HepG2 (cell line): Measurements from ENCODE around the gene STK40. TPM values are rescaled to one million over a fixed set of nuclear protein-coding genes. Genes with fewer than 3 reads are reported as not detected.

Experiments
- ATAC-seq: fragments of 200-7000 bp; cut with Tn5 transposase; 3 replicates; pipeline ENCODE4 v1.9.1; 2020; ENCODE audit warnings: mild to moderate bottlenecking, moderate library complexity
- BruUV-seq: library from RNA; stranded (reverse); fragments of 400-500 nt; replicated peaks from 2 replicates; lab custom pipeline; 2021; lab: Mats Ljungman, UMichigan
- CTCF ChIA-PET: fragments of 300-600 bp; formaldehyde crosslinking; extraction: SDS; loops from one replicate; lab custom pipeline; 2021; ENCODE audit warnings: low total read pairs, inconsistent platforms, low intra/inter-chr PET ratio; lab: Yijun Ruan, JAX
- POLR2A ChIA-PET: fragments of 350-600 bp; sonication (Branson Sonifier 250); formaldehyde crosslinking; loops from one replicate; lab custom pipeline; 2020; ENCODE audit warnings: antibody characterized with exemption, inconsistent platforms; lab: Yijun Ruan, JAX
- DNase-seq: peaks from one replicate; pipeline ENCODE4 v3.0.0-alpha.2; 2015; ENCODE audit warnings: low spot score
- FAIRE-seq: peaks from 3 replicates; lab custom pipeline; 2011; peaks lifted over from hg19 to GRCh38; lab: Jason Lieb, UNC
- H2AFZ ChIP-seq: one replicate; pipeline ENCODE4 v1.6.1; 2011; ENCODE audit warnings: low read length, inconsistent platforms
- H3K27ac ChIP-seq: fragments of 300-600 bp; 3 replicates; pipeline ENCODE4 v1.8.0; 2011; ENCODE audit warnings: mixed run types, mild to moderate bottlenecking, mixed read lengths, low read length, inconsistent platforms; ENCODE audit not compliant: insufficient read depth; ENCODE audit errors: extremely low read length
- H3K27me3 ChIP-seq, 2 experiments: fragments of 200-600 bp in 1 of 2; 2 replicates in 1 of 2; 3 replicates in 1 of 2; pipeline versions ENCODE4 v1.6.0 to v1.8.0; 2011; ENCODE audit warnings: low read length in 2 of 2, mild to moderate bottlenecking in 2 of 2, moderate library complexity in 2 of 2, inconsistent platforms in 1 of 2; ENCODE audit not compliant: insufficient read depth in 2 of 2, control insufficient read depth in 1 of 2
- H3K36me3 ChIP-seq, 2 experiments: fragments of 200-600 bp in 1 of 2; replicated peaks in 1 of 2; 2 replicates in 1 of 2; 3 replicates in 1 of 2; pipeline versions ENCODE4 v1.5.1 to v1.8.0; 2011; ENCODE audit warnings: low read length in 2 of 2, inconsistent platforms in 1 of 2; ENCODE audit not compliant: insufficient read depth in 2 of 2, control insufficient read depth in 1 of 2
- H3K4me1 ChIP-seq: 2 replicates; pipeline ENCODE4 v1.5.1; 2012; ENCODE audit warnings: low read length, inconsistent platforms; ENCODE audit not compliant: insufficient read depth
- H3K4me2 ChIP-seq: 2 replicates; pipeline ENCODE4 v1.6.0; 2011; ENCODE audit warnings: low read depth, low read length, inconsistent platforms
- H3K4me3 ChIP-seq, 3 experiments: fragments of 200-600 bp in 1 of 3; sonication (generic), shearing (Covaris generic) in 1 of 3; replicated peaks in 1 of 3; 2 replicates each; pipeline ENCODE4 v1.5.1; 2011 to 2016; ENCODE audit warnings: low read length in 3 of 3, inconsistent platforms in 2 of 3, low read depth in 2 of 3, mild to moderate bottlenecking in 2 of 3, control low read depth in 1 of 3, mixed read lengths in 1 of 3; ENCODE audit not compliant: insufficient read depth in 1 of 3
- H3K79me2 ChIP-seq: one replicate; pipeline ENCODE4 v1.6.1; 2011; ENCODE audit warnings: low read length, inconsistent platforms; ENCODE audit not compliant: insufficient read depth
- H3K9ac ChIP-seq: 2 replicates; pipeline ENCODE4 v1.6.0; 2011; ENCODE audit warnings: mild to moderate bottlenecking, low read depth, low read length, inconsistent platforms; ENCODE audit not compliant: insufficient read depth
- H3K9me3 ChIP-seq: 2 replicates; pipeline ENCODE4 v1.5.1; 2012; ENCODE audit warnings: mild to moderate bottlenecking, low read length
- H4K20me1 ChIP-seq: 2 replicates; pipeline ENCODE4 v1.6.0; 2011; ENCODE audit warnings: inconsistent platforms, mild to moderate bottlenecking, low read length, moderate library complexity; ENCODE audit not compliant: insufficient read depth
- CEBPG ChIP-seq: IDR thresholded peaks from 2 replicates; pipeline ENCODE4 v1.6.1; 2016
- DBP ChIP-seq: sonication (generic); formaldehyde crosslinking; IDR thresholded peaks from 2 replicates; pipeline ENCODE4 v1.4.0; 2020; ENCODE audit warnings: missing genetic modification reagents; ENCODE audit errors: not compliant biosample characterization
- ELF3 ChIP-seq: IDR thresholded peaks from 2 replicates; pipeline ENCODE4 v1.6.1; 2016; ENCODE audit warnings: missing genetic modification reagents, missing compliant biosample characterization
- IKZF5 ChIP-seq: IDR thresholded peaks from 2 replicates; pipeline ENCODE4 v1.6.1; 2018; ENCODE audit warnings: missing genetic modification reagents, mild to moderate bottlenecking, missing compliant biosample characterization
- KDM2A ChIP-seq: sonication (generic); formaldehyde crosslinking; IDR thresholded peaks from 2 replicates; pipeline ENCODE4 v1.4.0; 2020; ENCODE audit warnings: low read depth, missing genetic modification reagents, borderline replicate concordance
- KDM5B ChIP-seq: sonication (generic); formaldehyde crosslinking; IDR thresholded peaks from 2 replicates; pipeline ENCODE4 v1.4.0; 2020; ENCODE audit warnings: missing genetic modification reagents, mild to moderate bottlenecking, borderline replicate concordance
- MAZ ChIP-seq, 2 experiments: sonication (generic) in 1 of 2; formaldehyde crosslinking in 1 of 2; IDR thresholded peaks; 2 replicates each; pipeline versions ENCODE4 v1.5.0 to v1.6.1; 2012 to 2020; ENCODE audit warnings: low read depth in 2 of 2, mild to moderate bottlenecking in 2 of 2, borderline replicate concordance in 1 of 2, improper control_type of control experiment in 1 of 2, low read length in 1 of 2, missing genetic modification reagents in 1 of 2, moderate library complexity in 1 of 2
- XRCC5 ChIP-seq: fragments of 200-400 bp; formaldehyde crosslinking; optimal IDR thresholded peaks from 2 replicates; pipeline ENCODE3; 2017; ENCODE audit warnings: mild to moderate bottlenecking, low read length
- ZNF501 ChIP-seq: sonication (generic); formaldehyde crosslinking; IDR thresholded peaks from 2 replicates; pipeline ENCODE4 v1.5.1; 2020; ENCODE audit warnings: mild to moderate bottlenecking, moderate library complexity, missing genetic modification reagents
- ZNF614 ChIP-seq: IDR thresholded peaks from 2 replicates; pipeline ENCODE4 v1.6.1; 2018; ENCODE audit warnings: missing biosample characterization, missing genetic modification reagents, inconsistent platforms, borderline replicate concordance
- WGBS: methylation state at CpG from one replicate; pipeline ENCODE4 v1.1.6; 2017; ENCODE audit warnings: low lambda C conversion rate; 5-methylcytosine and 5-hydroxymethylcytosine counted together
- in situ Hi-C: cut with HindIII; loops from 2 replicates; pipeline ENCODE4 v1.10.0; 2017; ENCODE audit warnings: low pct_unique_long_range_greater_than_20kb; ENCODE audit not compliant: extremely low pct_ligation_motif_present
- intact Hi-C: fragments of 100-400 bp; cut with micrococcal nuclease; formaldehyde crosslinking; loops from one replicate; pipeline ENCODE4 v1.10.0; 2022; ENCODE audit not compliant: unreplicated experiment
- polyA plus RNA-seq, 8 experiments: library from polyadenylated mRNA; depleted of rRNA in 3 of 8; stranded (reverse) in 7 of 8; unstranded in 1 of 8; fragments of >200 nt; fragmentation: Illumina TruSeq in 4 of 8; extraction: Trizol in 4 of 8; gene quantifications; 2 replicates each; pipeline versions ENCODE4 v1.2.1 to v1.2.3, GENCODE V29; 2011 to 2016; ENCODE audit warnings: low read depth in 4 of 8, missing spikeins in 1 of 8, mixed read lengths in 1 of 8; ENCODE audit not compliant: insufficient read depth in 1 of 8
- total RNA-seq, 5 experiments: library from RNA; depleted of rRNA; stranded (reverse); fragments of >200 nt; fragmentation: Illumina TruSeq; extraction: Trizol; gene quantifications; 2 replicates each; pipeline ENCODE4 v1.2.3, GENCODE V29; 2016; ENCODE audit warnings: low read depth in 1 of 5
- TF ChIP-seq, protein P1 (sequence below): sonication (generic); formaldehyde crosslinking; IDR thresholded peaks from 2 replicates; pipeline ENCODE4 v1.4.0; 2020; ENCODE audit warnings: missing genetic modification reagents, borderline replicate concordance
- TF ChIP-seq, protein P2 (sequence below): sonication (generic); formaldehyde crosslinking; IDR thresholded peaks from 2 replicates; pipeline ENCODE4 v1.4.0; 2020; ENCODE audit warnings: missing genetic modification reagents

Gene STK40
- total and polyA plus RNA-seq, 2 of the 13 experiments (the other 11 are each of a cell fraction or from before 2014, with no cell fraction given): 33.8 to 35.1 TPM

DNA sequence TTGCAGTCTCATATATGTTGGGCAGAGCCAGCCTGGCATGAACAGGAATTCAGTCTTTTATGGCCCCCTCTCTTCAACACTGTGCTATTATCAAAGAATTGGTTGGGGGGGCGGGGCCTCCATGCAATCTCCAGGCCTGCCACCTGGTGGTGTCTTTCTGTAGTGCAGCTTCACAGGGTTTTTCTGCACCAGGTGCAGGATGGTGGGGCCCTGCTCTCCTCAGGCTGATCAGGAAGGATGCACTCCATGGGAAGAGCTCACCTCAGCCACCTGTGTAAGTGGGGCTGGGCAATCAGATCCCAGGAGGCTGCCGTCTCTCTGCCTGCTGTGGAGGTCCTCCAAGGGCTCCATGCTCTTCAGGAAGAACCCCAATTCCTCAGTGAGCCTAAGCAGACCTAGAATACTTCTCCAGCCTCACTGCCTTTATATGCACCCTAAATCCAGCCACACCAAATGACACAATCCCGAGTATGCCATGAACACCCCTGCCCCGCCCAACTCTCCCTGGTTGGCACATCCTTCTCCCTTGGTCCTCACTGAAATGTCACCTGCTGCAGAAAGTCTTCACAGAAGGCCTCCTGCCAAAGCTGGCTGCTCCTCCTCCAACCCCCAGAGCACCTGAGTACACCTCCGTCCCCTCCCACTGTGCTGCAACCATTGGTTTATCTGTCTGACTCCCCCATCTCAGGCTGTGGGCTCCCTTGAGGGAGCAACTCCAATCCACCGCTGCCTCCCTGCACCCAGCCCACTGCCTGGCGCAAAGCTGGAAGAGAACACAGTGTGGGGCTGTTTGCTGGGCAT lies 16.5 kb downstream of the STK40 start:
- DNase-seq (peak; percentile 57), ATAC-seq (peak; percentile 58), FAIRE-seq (peak; percentile 43)
- Histone ChIP-seq H3K9me3 (no peaks in the 10 kb centered on the region), H3K4me1 (peaks cover 36% of the 10 kb centered on the region), H3K4me3 (no peak overlapping the region), H3K27ac (no peak overlapping the region), H3K9ac (no peak overlapping the region), H3K79me2 (peaks cover 31% of the 10 kb centered on the region), H4K20me1 (no peaks in the 10 kb centered on the region), H3K27me3 (no peaks in the 10 kb centered on the region), H3K36me3 (peaks cover 13 to 42% of the 10 kb centered on the region in 2 experiments), H2AFZ (no peak overlapping the region), H3K4me2 (no peak overlapping the region)
- ChIA-PET CTCF (no interaction called here), POLR2A (interaction anchor here (1.2 to 1.9 kb wide), 4 partner anchors 17 to 219 kb away, joined by 4 to 12 read pairs (median 7); no protein-coding TSS in a partner anchor)
- no TSS peak for BruUV-seq
- WGBS: 75% methylated on average over 5 of the region's 7 CpGs
- in situ Hi-C loops (no loop called here), intact Hi-C loops (loop anchor here (1.0 to 2.0 kb wide), 2 partner anchors 52 to 64 kb away; no protein-coding TSS in a partner anchor)
- TF ChIP-seq, protein P1, sequence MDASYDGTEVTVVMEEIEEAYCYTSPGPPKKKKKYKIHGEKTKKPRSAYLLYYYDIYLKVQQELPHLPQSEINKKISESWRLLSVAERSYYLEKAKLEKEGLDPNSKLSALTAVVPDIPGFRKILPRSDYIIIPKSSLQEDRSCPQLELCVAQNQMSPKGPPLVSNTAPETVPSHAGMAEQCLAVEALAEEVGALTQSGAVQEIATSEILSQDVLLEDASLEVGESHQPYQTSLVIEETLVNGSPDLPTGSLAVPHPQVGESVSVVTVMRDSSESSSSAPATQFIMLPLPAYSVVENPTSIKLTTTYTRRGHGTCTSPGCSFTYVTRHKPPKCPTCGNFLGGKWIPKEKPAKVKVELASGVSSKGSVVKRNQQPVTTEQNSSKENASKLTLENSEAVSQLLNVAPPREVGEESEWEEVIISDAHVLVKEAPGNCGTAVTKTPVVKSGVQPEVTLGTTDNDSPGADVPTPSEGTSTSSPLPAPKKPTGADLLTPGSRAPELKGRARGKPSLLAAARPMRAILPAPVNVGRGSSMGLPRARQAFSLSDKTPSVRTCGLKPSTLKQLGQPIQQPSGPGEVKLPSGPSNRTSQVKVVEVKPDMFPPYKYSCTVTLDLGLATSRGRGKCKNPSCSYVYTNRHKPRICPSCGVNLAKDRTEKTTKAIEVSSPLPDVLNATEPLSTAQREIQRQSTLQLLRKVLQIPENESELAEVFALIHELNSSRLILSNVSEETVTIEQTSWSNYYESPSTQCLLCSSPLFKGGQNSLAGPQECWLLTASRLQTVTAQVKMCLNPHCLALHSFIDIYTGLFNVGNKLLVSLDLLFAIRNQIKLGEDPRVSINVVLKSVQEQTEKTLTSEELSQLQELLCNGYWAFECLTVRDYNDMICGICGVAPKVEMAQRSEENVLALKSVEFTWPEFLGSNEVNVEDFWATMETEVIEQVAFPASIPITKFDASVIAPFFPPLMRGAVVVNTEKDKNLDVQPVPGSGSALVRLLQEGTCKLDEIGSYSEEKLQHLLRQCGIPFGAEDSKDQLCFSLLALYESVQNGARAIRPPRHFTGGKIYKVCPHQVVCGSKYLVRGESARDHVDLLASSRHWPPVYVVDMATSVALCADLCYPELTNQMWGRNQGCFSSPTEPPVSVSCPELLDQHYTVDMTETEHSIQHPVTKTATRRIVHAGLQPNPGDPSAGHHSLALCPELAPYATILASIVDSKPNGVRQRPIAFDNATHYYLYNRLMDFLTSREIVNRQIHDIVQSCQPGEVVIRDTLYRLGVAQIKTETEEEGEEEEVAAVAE: peak; percentile 47; the same call in 1 of the 2 replicates
- TF ChIP-seq MAZ (IDR thresholded peaks at IDR 0.05; ENCODE audit: borderline replicate concordance, low read depth, low read length) (peak; percentile 41; the same call in 1 of the 2 replicates), MAZ (CRISPR knock-in tag; IDR thresholded peaks at IDR 0.05; ENCODE audit: low read depth) (no peak), XRCC5 (peak; percentile 86), ELF3 (CRISPR knock-in tag) (0 out of 2 replicates have a peak, but pooled peaks have one; percentile 21), KDM2A (CRISPR knock-in tag) (peak; percentile 28; the same call in 1 of the 2 replicates), DBP (no peak), IKZF5 (CRISPR knock-in tag) (0 out of 2 replicates have a peak, but pooled peaks have one; percentile 28), ZNF501 (CRISPR knock-in tag) (0 out of 2 replicates have a peak, but pooled peaks have one; percentile 16), KDM5B (CRISPR knock-in tag) (0 out of 2 replicates have a peak, but pooled peaks have one; percentile 37), ZNF614 (CRISPR knock-in tag) (peak; percentile 47; the same call in 1 of the 2 replicates), CEBPG (CRISPR knock-in tag) (peak; percentile 29; the same call in 1 of the 2 replicates)
- TF ChIP-seq, protein P2, sequence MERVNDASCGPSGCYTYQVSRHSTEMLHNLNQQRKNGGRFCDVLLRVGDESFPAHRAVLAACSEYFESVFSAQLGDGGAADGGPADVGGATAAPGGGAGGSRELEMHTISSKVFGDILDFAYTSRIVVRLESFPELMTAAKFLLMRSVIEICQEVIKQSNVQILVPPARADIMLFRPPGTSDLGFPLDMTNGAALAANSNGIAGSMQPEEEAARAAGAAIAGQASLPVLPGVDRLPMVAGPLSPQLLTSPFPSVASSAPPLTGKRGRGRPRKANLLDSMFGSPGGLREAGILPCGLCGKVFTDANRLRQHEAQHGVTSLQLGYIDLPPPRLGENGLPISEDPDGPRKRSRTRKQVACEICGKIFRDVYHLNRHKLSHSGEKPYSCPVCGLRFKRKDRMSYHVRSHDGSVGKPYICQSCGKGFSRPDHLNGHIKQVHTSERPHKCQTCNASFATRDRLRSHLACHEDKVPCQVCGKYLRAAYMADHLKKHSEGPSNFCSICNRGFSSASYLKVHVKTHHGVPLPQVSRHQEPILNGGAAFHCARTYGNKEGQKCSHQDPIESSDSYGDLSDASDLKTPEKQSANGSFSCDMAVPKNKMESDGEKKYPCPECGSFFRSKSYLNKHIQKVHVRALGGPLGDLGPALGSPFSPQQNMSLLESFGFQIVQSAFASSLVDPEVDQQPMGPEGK (CRISPR knock-in tag): peak; percentile 65
